Measurements from ENCODE around the gene SDK1.

Gene SDK1

DNA sequence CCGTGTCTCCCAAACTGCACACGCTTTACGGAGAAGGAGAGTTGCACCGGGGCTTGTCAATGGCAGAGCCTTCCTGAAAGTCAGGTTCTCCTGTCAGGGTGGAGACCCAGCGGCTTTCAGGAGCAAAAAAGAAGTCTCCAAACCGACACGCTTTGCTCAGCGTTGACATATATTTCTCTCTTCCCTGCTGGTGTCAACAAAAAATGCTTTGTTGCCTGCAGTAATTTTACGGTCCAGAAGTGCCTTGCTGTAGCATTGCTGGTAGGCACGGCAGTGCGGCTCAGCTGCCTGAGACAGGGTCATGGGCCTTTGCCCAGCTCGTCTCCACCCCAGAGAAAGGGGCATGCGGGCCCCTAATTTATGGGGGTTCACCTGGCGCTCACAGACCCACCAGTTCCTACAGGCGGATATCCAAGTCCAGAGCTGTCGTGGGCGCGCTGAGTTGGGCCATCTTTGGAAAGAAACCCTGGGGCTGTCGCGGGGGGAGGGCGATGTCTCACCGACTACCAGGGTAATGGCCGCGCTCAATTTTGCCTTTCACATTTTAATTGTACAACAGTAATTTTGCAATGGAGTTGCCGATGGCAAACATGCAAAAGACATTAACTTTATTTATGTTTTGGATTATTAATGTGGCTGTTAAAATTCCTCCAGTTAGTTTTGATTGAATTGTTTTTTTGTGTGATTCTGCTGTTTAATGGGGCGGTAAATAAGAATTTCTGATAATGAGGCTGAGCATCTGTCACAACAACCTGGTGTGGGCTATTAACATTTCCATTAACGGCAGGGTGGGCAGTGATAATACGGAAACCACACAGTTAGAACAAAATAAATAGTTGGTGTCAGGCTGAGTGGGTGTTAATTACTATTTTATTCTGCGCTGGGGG, 902.8 kb downstream of the SDK1 start:
- ChIA-PET CTCF (interaction anchor here (1.1 kb wide), 1 partner anchor 22 kb away, joined by 5 read pairs; no protein-coding TSS in a partner anchor), POLR2A (no interaction called here)
- DNase-seq (ENCODE audit: extremely low spot score): no peak
- TF ChIP-seq, protein P1, sequence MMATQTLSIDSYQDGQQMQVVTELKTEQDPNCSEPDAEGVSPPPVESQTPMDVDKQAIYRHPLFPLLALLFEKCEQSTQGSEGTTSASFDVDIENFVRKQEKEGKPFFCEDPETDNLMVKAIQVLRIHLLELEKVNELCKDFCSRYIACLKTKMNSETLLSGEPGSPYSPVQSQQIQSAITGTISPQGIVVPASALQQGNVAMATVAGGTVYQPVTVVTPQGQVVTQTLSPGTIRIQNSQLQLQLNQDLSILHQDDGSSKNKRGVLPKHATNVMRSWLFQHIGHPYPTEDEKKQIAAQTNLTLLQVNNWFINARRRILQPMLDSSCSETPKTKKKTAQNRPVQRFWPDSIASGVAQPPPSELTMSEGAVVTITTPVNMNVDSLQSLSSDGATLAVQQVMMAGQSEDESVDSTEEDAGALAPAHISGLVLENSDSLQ (IDR thresholded peaks at IDR 0.05): no peak
- TF ChIP-seq BHLHE40 (IDR thresholded peaks at IDR 0.05; ENCODE audit: borderline replicate concordance): no peak

DNA sequence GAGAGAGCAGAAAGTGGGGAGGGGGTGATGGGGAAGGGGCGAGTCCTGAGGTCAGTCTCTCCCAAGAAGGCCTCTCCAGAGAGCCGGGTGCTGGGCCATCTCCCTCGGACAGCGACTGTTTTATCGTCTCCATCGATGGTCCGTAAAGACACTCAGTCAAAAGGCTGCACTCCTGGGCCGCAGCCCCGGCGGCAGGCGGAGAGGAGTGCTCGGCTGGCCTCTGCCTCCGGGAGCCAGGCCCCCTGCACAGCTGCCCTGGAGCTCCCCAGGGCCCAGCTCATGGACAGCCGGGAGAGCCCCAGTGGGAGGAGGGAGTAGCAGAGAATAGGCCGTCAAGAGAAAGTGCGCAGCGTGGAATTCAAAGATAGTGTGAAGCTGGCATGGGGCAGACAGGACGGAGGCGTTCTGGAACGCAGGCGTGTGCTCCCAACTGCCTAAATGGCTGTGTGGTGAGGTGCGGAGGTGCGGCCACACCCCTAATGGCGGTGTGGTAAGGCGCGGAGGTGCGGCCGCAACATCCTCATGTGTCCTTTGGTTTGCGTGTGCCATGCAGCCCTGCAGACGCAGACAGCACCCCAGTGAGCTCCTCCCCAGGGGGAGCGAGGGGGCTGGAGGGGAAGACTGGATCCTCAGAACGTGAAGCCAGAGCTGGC, 903.6 kb downstream of the SDK1 start:
- ChIA-PET CTCF (no interaction called here), POLR2A (no interaction called here)
- DNase-seq (ENCODE audit: extremely low spot score): no peak
- no peak for TF ChIP-seq FOXA1 (IDR thresholded peaks at IDR 0.05)
- TF ChIP-seq NFRKB (IDR thresholded peaks at IDR 0.05): no peak
- TF ChIP-seq BHLHE40 (IDR thresholded peaks at IDR 0.05; ENCODE audit: borderline replicate concordance): no peak
- TF ChIP-seq HDGF (IDR thresholded peaks at IDR 0.05; ENCODE audit: borderline replicate concordance): no peak

DNA sequence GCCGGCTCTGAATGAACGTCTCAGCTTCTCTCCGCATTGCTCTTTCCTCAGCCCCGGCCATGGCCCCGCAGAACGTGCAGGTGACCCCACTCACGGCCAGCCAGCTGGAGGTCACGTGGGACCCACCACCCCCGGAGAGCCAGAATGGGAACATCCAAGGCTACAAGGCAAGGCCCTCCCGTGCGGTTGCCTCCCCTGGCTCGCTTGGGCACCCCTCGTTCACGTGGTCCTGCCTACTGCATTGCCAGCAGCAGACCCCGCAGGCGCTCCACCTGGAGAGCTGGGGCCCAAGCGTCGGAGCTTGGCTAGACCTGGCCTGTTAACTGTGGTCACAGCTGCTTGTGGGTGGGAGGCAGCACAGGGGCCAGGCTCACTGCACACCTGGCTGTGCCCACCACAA, 904.8 kb downstream of the SDK1 start:
- no peak for DNase-seq (ENCODE audit: extremely low spot score)
- CTCF ChIA-PET: no interaction called here
- TF ChIP-seq, protein P1 (IDR thresholded peaks at IDR 0.05): no peak
- TF ChIP-seq ELF4 (IDR thresholded peaks at IDR 0.05): no peak
- no peak for TF ChIP-seq FOXM1 (IDR thresholded peaks at IDR 0.05; ENCODE audit: borderline replicate concordance)
- no peak for TF ChIP-seq HDGF (IDR thresholded peaks at IDR 0.05; ENCODE audit: borderline replicate concordance)
- no peak for TF ChIP-seq LEF1 (IDR thresholded peaks at IDR 0.05; ENCODE audit: borderline replicate concordance)
- TF ChIP-seq FOXK2 (IDR thresholded peaks at IDR 0.05): no peak
- TF ChIP-seq CTBP1 (IDR thresholded peaks at IDR 0.05; ENCODE audit: borderline replicate concordance): no peak
- no peak for TF ChIP-seq BHLHE40 (IDR thresholded peaks at IDR 0.05; ENCODE audit: borderline replicate concordance)
- TF ChIP-seq TARDBP (IDR thresholded peaks at IDR 0.05): no peak
- TF ChIP-seq L3MBTL2 (conservative IDR thresholded peaks at IDR 0.05): no peak
- TF ChIP-seq FOXA1 (IDR thresholded peaks at IDR 0.05): no peak
- no peak for TF ChIP-seq NFRKB (IDR thresholded peaks at IDR 0.05)
- no peak for TF ChIP-seq ZNF384 (IDR thresholded peaks at IDR 0.05)
- no peak for TF ChIP-seq SP1 (IDR thresholded peaks at IDR 0.05)
- POLR2A ChIA-PET: no interaction called here

DNA sequence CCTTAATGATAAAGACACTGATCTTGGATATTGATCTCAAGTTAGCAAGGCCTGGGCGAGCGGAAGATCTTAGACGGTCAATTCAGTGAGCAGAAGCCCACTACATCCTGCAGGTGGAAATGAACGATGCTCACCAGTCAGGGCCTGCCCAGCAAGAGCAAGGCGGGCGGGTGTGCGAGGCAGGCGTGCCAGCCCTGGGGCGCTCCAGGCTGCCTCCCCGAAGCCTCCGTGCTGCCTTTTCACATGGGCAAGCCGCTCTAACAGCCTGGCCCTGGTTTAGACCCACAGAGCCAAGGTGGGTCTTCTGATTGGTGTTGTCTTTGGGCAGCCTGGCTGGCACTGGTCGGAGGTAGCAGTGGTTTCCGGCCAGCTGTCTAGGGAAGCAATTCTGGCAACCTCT, 906.0 kb downstream of the SDK1 start:
- no peak for TF ChIP-seq LEF1 (IDR thresholded peaks at IDR 0.05; ENCODE audit: borderline replicate concordance)
- no peak for TF ChIP-seq L3MBTL2 (conservative IDR thresholded peaks at IDR 0.05)
- TF ChIP-seq BHLHE40 (IDR thresholded peaks at IDR 0.05; ENCODE audit: borderline replicate concordance): no peak
- no peak for TF ChIP-seq FOXA1 (IDR thresholded peaks at IDR 0.05)
- TF ChIP-seq TARDBP (IDR thresholded peaks at IDR 0.05): no peak
- TF ChIP-seq HDGF (IDR thresholded peaks at IDR 0.05; ENCODE audit: borderline replicate concordance): no peak
- TF ChIP-seq SUZ12 (IDR thresholded peaks at IDR 0.05): no peak
- TF ChIP-seq, protein P1 (IDR thresholded peaks at IDR 0.05): no peak
- TF ChIP-seq FOXM1 (IDR thresholded peaks at IDR 0.05; ENCODE audit: borderline replicate concordance): no peak
- TF ChIP-seq FOXK2 (IDR thresholded peaks at IDR 0.05): no peak
- TF ChIP-seq CTBP1 (IDR thresholded peaks at IDR 0.05; ENCODE audit: borderline replicate concordance): no peak
- CTCF ChIA-PET: no interaction called here
- DNase-seq (ENCODE audit: extremely low spot score): no peak
- POLR2A ChIA-PET: no interaction called here

DNA sequence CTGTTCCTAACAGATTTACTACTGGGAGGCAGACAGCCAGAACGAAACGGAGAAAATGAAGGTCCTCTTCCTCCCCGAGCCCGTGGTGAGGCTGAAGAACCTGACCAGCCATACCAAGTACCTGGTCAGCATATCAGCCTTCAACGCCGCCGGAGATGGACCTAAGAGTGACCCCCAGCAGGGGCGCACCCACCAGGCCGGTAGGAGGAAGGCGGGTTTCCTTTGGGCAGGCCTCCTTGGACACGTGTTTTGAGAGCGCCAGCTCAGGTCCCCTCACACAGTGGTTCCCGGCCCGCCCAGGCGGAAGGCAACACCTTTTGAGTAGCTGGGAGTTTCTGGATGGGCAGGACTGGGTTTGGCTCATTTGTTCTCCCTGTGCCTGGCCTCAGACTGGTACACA, 907.0 kb downstream of the SDK1 start:
- ChIA-PET CTCF (no interaction called here), POLR2A (no interaction called here)
- TF ChIP-seq FOXK2 (IDR thresholded peaks at IDR 0.05) (no peak), FOXA1 (IDR thresholded peaks at IDR 0.05) (no peak), HDGF (IDR thresholded peaks at IDR 0.05; ENCODE audit: borderline replicate concordance) (no peak), ELF4 (IDR thresholded peaks at IDR 0.05) (no peak), ARNT (IDR thresholded peaks at IDR 0.05) (no peak), LEF1 (IDR thresholded peaks at IDR 0.05; ENCODE audit: borderline replicate concordance) (no peak), NFRKB (IDR thresholded peaks at IDR 0.05) (no peak), CTBP1 (IDR thresholded peaks at IDR 0.05; ENCODE audit: borderline replicate concordance) (no peak), SP1 (IDR thresholded peaks at IDR 0.05) (no peak), FOXM1 (IDR thresholded peaks at IDR 0.05; ENCODE audit: borderline replicate concordance) (no peak)

DNA sequence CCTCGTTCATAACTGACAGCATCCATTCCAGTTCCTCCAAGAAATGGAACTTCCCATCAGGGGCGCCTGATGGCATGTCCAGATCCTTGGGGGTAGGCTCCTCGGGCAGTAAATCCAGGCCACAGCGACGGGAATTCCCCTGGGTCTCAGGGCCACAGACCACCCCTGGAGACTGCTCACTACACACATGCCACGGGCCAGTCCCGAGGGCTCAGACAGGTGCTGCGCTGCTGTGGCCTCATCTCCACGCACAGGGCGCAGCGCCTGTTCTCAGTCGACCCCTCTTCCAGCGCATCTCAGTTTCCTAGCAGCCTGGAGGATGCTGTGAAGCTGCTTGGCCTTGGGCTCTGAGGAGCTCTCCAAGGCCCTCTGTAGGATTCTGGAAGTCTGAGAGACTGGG, 907.5 kb downstream of the SDK1 start:
- ChIA-PET POLR2A (no interaction called here), CTCF (no interaction called here)
- DNase-seq (ENCODE audit: extremely low spot score): no peak
- no peak for TF ChIP-seq ZNF384 (IDR thresholded peaks at IDR 0.05)

More for the DNA sequence above, 907.0 kb downstream of the SDK1 start:
- no peak for DNase-seq (ENCODE audit: extremely low spot score)
